Osteoblast (primary cell): ENCODE data around the gene MDM4. TPM values are rescaled to one million over a fixed set of nuclear protein-coding genes. Genes with fewer than 3 reads are reported as not detected.

Source experiments
- DNase-seq: peaks from one replicate; pipeline ENCODE4 v3.0.0; 2011; ENCODE audit warnings: low spot score, mixed read lengths; ENCODE audit not compliant: insufficient read length; ENCODE audit errors: missing footprints
- H2AFZ ChIP-seq: 2 replicates; pipeline ENCODE4 v1.6.0; 2011; ENCODE audit warnings: mild to moderate bottlenecking, low read length
- H3K27ac ChIP-seq: 2 replicates; pipeline ENCODE4 v1.5.1; 2011; ENCODE audit warnings: mild to moderate bottlenecking, low read depth, low read length, moderate library complexity
- H3K27me3 ChIP-seq: 2 replicates; pipeline ENCODE4 v1.6.0; 2012; ENCODE audit warnings: mild to moderate bottlenecking, control low read depth, inconsistent platforms, low read length, moderate library complexity; ENCODE audit not compliant: insufficient read depth
- H3K36me3 ChIP-seq: 2 replicates; pipeline ENCODE4 v1.5.1; 2011; ENCODE audit warnings: mild to moderate bottlenecking, low read length, control low read depth, moderate library complexity; ENCODE audit not compliant: insufficient read depth
- H3K4me1 ChIP-seq: 2 replicates; pipeline ENCODE4 v1.5.1; 2011; ENCODE audit warnings: mild to moderate bottlenecking, low read length, control low read depth, moderate library complexity; ENCODE audit not compliant: insufficient read depth
- H3K4me2 ChIP-seq: 2 replicates; pipeline ENCODE4 v1.6.0; 2011; ENCODE audit warnings: mild to moderate bottlenecking, low read length; ENCODE audit not compliant: insufficient read depth
- H3K4me3 ChIP-seq: fragments of 200-600 bp; sonication (generic); 3 replicates; pipeline ENCODE4 v1.5.1; 2012; ENCODE audit warnings: mild to moderate bottlenecking, low read length, inconsistent platforms; ENCODE audit not compliant: insufficient read depth
- H3K79me2 ChIP-seq: 2 replicates; pipeline ENCODE4 v1.6.0; 2012; ENCODE audit warnings: mild to moderate bottlenecking, low read length, control low read depth, inconsistent platforms; ENCODE audit not compliant: insufficient read depth
- H3K9me3 ChIP-seq: 2 replicates; pipeline ENCODE4 v1.5.1; 2011; ENCODE audit warnings: low read depth, low read length, control low read depth
- H4K20me1 ChIP-seq: 2 replicates; pipeline ENCODE4 v1.6.0; 2012; ENCODE audit warnings: mild to moderate bottlenecking, low read length, control low read depth; ENCODE audit not compliant: insufficient read depth
- CTCF ChIP-seq: IDR thresholded peaks from 2 replicates; pipeline ENCODE4 v1.5.1; 2011; ENCODE audit warnings: mild to moderate bottlenecking, low read depth, low read length, moderate library complexity; ENCODE audit errors: extremely low read depth
- total RNA-seq: library from RNA; depleted of rRNA; stranded (reverse); fragments of >200 nt; gene quantifications from 2 replicates; pipeline ENCODE4 v1.2.3, GENCODE V29; 2012

Gene MDM4
- total RNA-seq, 1 donor, result 40.2 TPM

GRCh38 chr1:204469304-204469703, 46.9 kb upstream of the MDM4 start:
- H3K4me3 ChIP-seq, result no peak overlapping the region
- H4K20me1 ChIP-seq, result no peaks in the 10 kb centered on the region
- no peaks in the 10 kb centered on the region for H3K9me3 ChIP-seq
- no peak for TF ChIP-seq CTCF
- H3K79me2 ChIP-seq, result no peaks in the 10 kb centered on the region
- peaks cover 45% of the 10 kb centered on the region for H3K27me3 ChIP-seq
- no peak overlapping the region for H3K27ac ChIP-seq
- no peak overlapping the region for H2AFZ ChIP-seq
- H3K4me2 ChIP-seq, result no peak overlapping the region
- no peaks in the 10 kb centered on the region for H3K36me3 ChIP-seq
- H3K4me1 ChIP-seq, result no peaks in the 10 kb centered on the region
- no peak for DNase-seq

- TF ChIP-seq CTCF, result no peak
- H3K4me3 ChIP-seq, result no peak overlapping the region
- no peaks in the 10 kb centered on the region for H3K79me2 ChIP-seq
- H2AFZ ChIP-seq, result no peak overlapping the region
- DNase-seq, result no peak
- H4K20me1 ChIP-seq, result no peaks in the 10 kb centered on the region
- H3K27me3 ChIP-seq, result peaks cover 52% of the 10 kb centered on the region
- no peak overlapping the region for H3K27ac ChIP-seq
- no peaks in the 10 kb centered on the region for H3K4me1 ChIP-seq
- no peaks in the 10 kb centered on the region for H3K36me3 ChIP-seq
- H3K4me2 ChIP-seq, result no peak overlapping the region
- no peaks in the 10 kb centered on the region for H3K9me3 ChIP-seq
Measured at GRCh38 chr1:204471687-204472086, 44.5 kb upstream of the MDM4 start.

- no peak for DNase-seq
- Histone ChIP-seq H3K36me3 (no peaks in the 10 kb centered on the region), H3K9me3 (no peaks in the 10 kb centered on the region), H3K27me3 (peaks cover 52% of the 10 kb centered on the region), H3K27ac (no peak overlapping the region), H2AFZ (no peak overlapping the region), H4K20me1 (no peaks in the 10 kb centered on the region), H3K4me2 (no peak overlapping the region), H3K79me2 (no peaks in the 10 kb centered on the region), H3K4me1 (no peaks in the 10 kb centered on the region), H3K4me3 (no peak overlapping the region)
- no peak for TF ChIP-seq CTCF
Measured at GRCh38 chr1:204472660-204473059, 43.5 kb upstream of the MDM4 start.

DNA sequence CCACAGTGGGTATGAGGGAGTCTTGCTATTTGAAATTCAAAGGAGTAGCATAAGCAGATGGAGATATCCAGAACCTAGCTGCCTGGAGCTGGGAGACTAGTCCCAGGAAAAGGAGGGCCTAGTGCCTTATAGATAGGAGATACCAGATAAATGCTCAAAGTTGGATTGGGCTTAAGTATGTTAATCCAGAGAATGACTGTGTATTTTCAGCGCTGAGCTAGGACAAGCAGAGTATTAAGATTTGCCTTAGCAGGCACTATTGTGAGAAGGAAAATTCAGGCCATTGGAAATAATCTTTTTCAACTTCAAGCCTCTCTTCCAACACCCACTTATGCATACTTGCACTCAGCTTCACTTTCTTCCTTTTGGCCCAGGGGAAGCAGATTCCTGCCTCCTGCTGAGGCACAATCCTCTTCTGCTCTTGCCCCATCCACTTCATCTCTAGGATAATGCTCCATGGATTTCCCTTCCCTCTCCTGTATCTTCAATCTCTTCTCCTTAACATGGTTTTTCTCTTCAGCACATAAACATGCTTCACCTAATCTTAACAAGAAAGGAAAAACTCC, 42.7 kb upstream of the MDM4 start:
- Histone ChIP-seq H3K4me1 (no peaks in the 10 kb centered on the region), H2AFZ (no peak overlapping the region), H3K4me3 (no peak overlapping the region), H3K9me3 (no peaks in the 10 kb centered on the region), H3K4me2 (no peak overlapping the region), H3K36me3 (no peaks in the 10 kb centered on the region), H3K79me2 (no peaks in the 10 kb centered on the region), H4K20me1 (no peaks in the 10 kb centered on the region), H3K27me3 (peaks cover 56% of the 10 kb centered on the region), H3K27ac (no peak overlapping the region)
- TF ChIP-seq CTCF, result no peak
- DNase-seq, result no peak
